HCT116 (cell line): ENCODE measurements around the gene CD93. TPM values are rescaled to one million over a fixed set of nuclear protein-coding genes. Genes with fewer than 3 reads are reported as not detected.
A peak's percentile ranks its signal among the peaks of the same experiment; 100 is the strongest.

Source experiments
- ATAC-seq: fragments of 200-7000 bp; cut with Tn5 transposase; 2 replicates; pipeline ENCODE4 v1.9.1; 2020; ENCODE audit warnings: mild to moderate bottlenecking, moderate library complexity
- BruUV-seq: library from RNA; stranded (reverse); fragments of 400-500 nt; replicated peaks from 2 replicates; lab custom pipeline; 2021; lab: Mats Ljungman, UMichigan
- CTCF ChIA-PET: fragments of 300-600 bp; sonication (Branson Sonifier 250); formaldehyde crosslinking; loops from one replicate; lab custom pipeline; 2021; ENCODE audit warnings: antibody characterized with exemption; lab: Charles Lee
- POLR2A ChIA-PET: fragments of 300-600, 350-600 bp; sonication (Branson Sonifier 250); formaldehyde crosslinking; loops from one replicate; lab custom pipeline; 2021; ENCODE audit warnings: antibody characterized with exemption; lab: Charles Lee
- RAD21 ChIA-PET, 2 experiments: fragments of 300-600 bp; sonication (Branson Sonifier 250); formaldehyde crosslinking; loops; one replicate each; lab custom pipeline; 2023; ENCODE audit warnings: low total read pairs in 2 of 2; ENCODE audit not compliant: uncharacterized antibody in 2 of 2, unreplicated experiment in 2 of 2, low non-redundant PET in 1 of 2; lab: Charles Lee
- DNase-seq: peaks from one replicate; pipeline ENCODE4 v3.0.0-alpha.2; 2010; ENCODE audit warnings: low read depth, low spot score
- H2AFZ ChIP-seq: fragments of 200-600 bp; shearing (Covaris generic), sonication (generic); 2 replicates; pipeline ENCODE4 v1.6.1; 2017; ENCODE audit warnings: low read depth, mixed run types, mixed read lengths, antibody characterized with exemption, low read length; ENCODE audit not compliant: poor library complexity, severe bottlenecking
- H3K27ac ChIP-seq: 2 replicates; pipeline ENCODE4 v1.5.1; 2012; ENCODE audit warnings: low read depth, low read length
- H3K27me3 ChIP-seq: fragments of 200-600 bp; sonication (generic); 2 replicates; pipeline ENCODE4 v1.6.1; 2016; ENCODE audit warnings: mixed run types, low read length, mixed read lengths; ENCODE audit not compliant: insufficient read depth
- H3K36me3 ChIP-seq, 2 experiments: fragments of 200-500 bp in 1 of 2; fragments of 200-600 bp in 1 of 2; sonication (Bioruptor generic) in 1 of 2; sonication (generic) in 1 of 2; 2 replicates each; pipeline versions ENCODE4 v1.5.1 to v1.6.1; 2014 to 2016; ENCODE audit warnings: low read length in 2 of 2, inconsistent platforms in 1 of 2, mixed read lengths in 1 of 2, mixed run types in 1 of 2; ENCODE audit not compliant: insufficient read depth in 2 of 2, control insufficient read depth in 1 of 2
- H3K4me1 ChIP-seq, 2 experiments: fragments of 200-600 bp in 1 of 2; sonication (generic) in 1 of 2; 2 replicates each; pipeline versions ENCODE4 v1.5.1 to v1.6.1; 2012 to 2017; ENCODE audit warnings: low read length in 2 of 2, inconsistent platforms in 1 of 2, mild to moderate bottlenecking in 1 of 2, mixed read lengths in 1 of 2, mixed run types in 1 of 2, moderate library complexity in 1 of 2; ENCODE audit not compliant: insufficient read depth in 2 of 2, control insufficient read depth in 1 of 2
- H3K4me2 ChIP-seq: fragments of 200-600 bp; sonication (generic); 2 replicates; pipeline ENCODE4 v1.6.1; 2017; ENCODE audit warnings: mixed run types, low read length, mixed read lengths
- H3K4me3 ChIP-seq, 2 experiments: fragments of 200-600 bp in 1 of 2; sonication (generic) in 1 of 2; replicated peaks in 1 of 2; 2 replicates each; pipeline ENCODE4 v1.5.1; 2011 to 2016; ENCODE audit warnings: low read length in 2 of 2, control low read depth in 1 of 2, low read depth in 1 of 2, mild to moderate bottlenecking in 1 of 2, mixed read lengths in 1 of 2, mixed run types in 1 of 2
- H3K79me2 ChIP-seq: fragments of 200-600 bp; sonication (generic); 2 replicates; pipeline ENCODE4 v1.6.1; 2017; ENCODE audit warnings: mild to moderate bottlenecking, mixed run types, low read length, moderate library complexity, mixed read lengths; ENCODE audit not compliant: insufficient read depth
- H3K9ac ChIP-seq: fragments of 200-600 bp; sonication (generic); 2 replicates; pipeline ENCODE4 v1.6.1; 2016; ENCODE audit warnings: low read length, mixed read lengths
- H3K9me2 ChIP-seq: fragments of 200-600 bp; sonication (generic), shearing (Covaris generic); 2 replicates; pipeline ENCODE4 v1.6.1; 2017; ENCODE audit warnings: mixed run types, mild to moderate bottlenecking, moderate library complexity; ENCODE audit not compliant: insufficient read depth
- H3K9me3 ChIP-seq, 2 experiments: fragments of 200-500 bp in 1 of 2; fragments of 200-600 bp in 1 of 2; sonication (Bioruptor generic) in 1 of 2; sonication (generic) in 1 of 2; 2 replicates each; pipeline ENCODE4 v1.6.1; 2014 to 2017; ENCODE audit warnings: low read length in 2 of 2, mixed read lengths in 2 of 2, inconsistent platforms in 1 of 2, low read depth in 1 of 2, mild to moderate bottlenecking in 1 of 2, mixed run types in 1 of 2, moderate library complexity in 1 of 2; ENCODE audit not compliant: control insufficient read depth in 1 of 2, insufficient read depth in 1 of 2
- H4K20me1 ChIP-seq: fragments of 200-600 bp; sonication (generic), shearing (Covaris generic); 2 replicates; pipeline ENCODE4 v1.6.1; 2017; ENCODE audit warnings: mixed run types, mild to moderate bottlenecking, moderate library complexity; ENCODE audit not compliant: insufficient read depth
- CEBPB ChIP-seq: IDR thresholded peaks from 2 replicates; pipeline ENCODE4 v1.6.1; 2012; ENCODE audit warnings: low read depth
- EGR1 ChIP-seq: IDR thresholded peaks from 2 replicates; pipeline ENCODE4 v1.6.1; 2012; ENCODE audit warnings: low read depth
- ELF1 ChIP-seq: IDR thresholded peaks from 2 replicates; pipeline ENCODE4 v1.6.1; 2012; ENCODE audit warnings: low read depth, borderline replicate concordance
- FOSL1 ChIP-seq: IDR thresholded peaks from 2 replicates; pipeline ENCODE4 v1.6.1; 2012; ENCODE audit warnings: low read depth
- JUND ChIP-seq: IDR thresholded peaks from 2 replicates; pipeline ENCODE4 v1.6.1; 2012
- POLR2A ChIP-seq: IDR thresholded peaks from 2 replicates; pipeline ENCODE4 v1.7.0; 2011; ENCODE audit warnings: borderline replicate concordance; ENCODE audit not compliant: insufficient read depth, insufficient read length; ENCODE audit errors: extremely low read depth
- POLR2AphosphoS5 ChIP-seq: IDR thresholded peaks from 2 replicates; pipeline ENCODE4 v1.6.1; 2011; ENCODE audit warnings: mild to moderate bottlenecking, low read depth, low read length, moderate library complexity
- RAD21 ChIP-seq: IDR thresholded peaks from 2 replicates; pipeline ENCODE4 v1.6.1; 2012; ENCODE audit warnings: low read depth, mild to moderate bottlenecking
- SIN3A ChIP-seq: IDR thresholded peaks from 2 replicates; pipeline ENCODE4 v1.6.1; 2012; ENCODE audit warnings: low read depth
- SP1 ChIP-seq: IDR thresholded peaks from 2 replicates; pipeline ENCODE4 v1.6.1; 2012; ENCODE audit warnings: low read depth
- TCF7L2 ChIP-seq: IDR thresholded peaks from 2 replicates; pipeline ENCODE4 v1.7.0; 2011; ENCODE audit warnings: borderline replicate concordance, inconsistent platforms; ENCODE audit not compliant: insufficient read depth, insufficient read length; ENCODE audit errors: extremely low read depth
- ZFX ChIP-seq: fragments of 450-650 bp; IDR thresholded peaks from 2 replicates; pipeline ENCODE4 v1.6.1; 2017
- intact Hi-C: fragments of 100-400 bp; cut with micrococcal nuclease; formaldehyde crosslinking; loops from 2 replicates; pipeline ENCODE4 v1.10.0; 2022
- total RNA-seq: library from RNA; stranded (reverse); gene quantifications from one replicate; pipeline ENCODE4 v1.2.1, GENCODE V29; 2021; ENCODE audit not compliant: unreplicated experiment
- TF ChIP-seq, protein P1 (sequence below), 3 experiments: fragments of 200-600 bp in 1 of 3; sonication (generic) in 1 of 3; IDR thresholded peaks in 2 of 3; conservative IDR thresholded peaks in 1 of 3; 2 replicates each; pipeline ENCODE4 v1.5.1; 2012 to 2017; ENCODE audit warnings: low read depth in 2 of 3, low read length in 2 of 3, antibody characterized with exemption in 1 of 3, borderline replicate concordance in 1 of 3, control low read depth in 1 of 3, mild to moderate bottlenecking in 1 of 3, mixed read lengths in 1 of 3, mixed run types in 1 of 3, moderate library complexity in 1 of 3; ENCODE audit not compliant: insufficient read depth in 1 of 3
- TF ChIP-seq, protein P2 (sequence below): IDR thresholded peaks from 2 replicates; pipeline ENCODE4 v1.6.1; 2012
- TF ChIP-seq, protein P3 (sequence below): IDR thresholded peaks from 2 replicates; pipeline ENCODE4 v1.6.1; 2012; ENCODE audit warnings: low read depth

The CD93 gene
- total RNA-seq, 1 experiment from 2014 or later: 0.07 TPM

DNA sequence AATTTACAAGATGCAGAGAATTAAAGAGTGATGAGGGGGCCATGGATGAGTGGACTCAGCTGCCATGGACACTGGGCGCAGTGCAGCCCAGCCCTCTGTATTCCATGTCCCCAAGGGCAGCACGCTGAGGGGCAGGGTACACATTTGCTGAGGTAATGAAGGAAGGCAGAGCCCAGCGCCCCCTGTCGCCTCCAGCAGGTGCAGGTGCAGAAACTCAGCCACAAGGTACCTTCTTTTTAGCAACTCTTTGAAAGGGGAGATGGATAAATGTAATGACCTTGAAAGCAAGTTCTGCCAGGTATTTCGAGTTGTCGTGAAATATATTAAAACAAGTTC lies 7.1 kb downstream of the CD93 start:
- no peaks in the 10 kb centered on the region for H3K9me3 ChIP-seq
- DNase-seq (no peak), ATAC-seq (peak; percentile 80)
- ChIA-PET CTCF (interaction anchor here (1.0 kb wide), 1 partner anchor 104 kb away, joined by 3 read pairs; no protein-coding TSS in a partner anchor), RAD21 (no interaction called here), POLR2A (no interaction called here)
- H3K9me2 ChIP-seq: no peaks in the 10 kb centered on the region
- H3K9ac ChIP-seq: no peak overlapping the region
- no peak overlapping the region for H3K27ac ChIP-seq
- H3K4me3 ChIP-seq: no peak overlapping the region
- intact Hi-C loops: loop anchor here (1.0 kb wide), 1 partner anchor 388 kb away; no protein-coding TSS in a partner anchor
- H3K27me3 ChIP-seq: peaks cover 13% of the 10 kb centered on the region
- H4K20me1 ChIP-seq: no peaks in the 10 kb centered on the region
- no TSS peak for BruUV-seq
- no peak overlapping the region for H2AFZ ChIP-seq
- TF ChIP-seq RAD21 (peak; percentile 43), CEBPB (no peak), POLR2A (no peak)
- TF ChIP-seq, protein P1, sequence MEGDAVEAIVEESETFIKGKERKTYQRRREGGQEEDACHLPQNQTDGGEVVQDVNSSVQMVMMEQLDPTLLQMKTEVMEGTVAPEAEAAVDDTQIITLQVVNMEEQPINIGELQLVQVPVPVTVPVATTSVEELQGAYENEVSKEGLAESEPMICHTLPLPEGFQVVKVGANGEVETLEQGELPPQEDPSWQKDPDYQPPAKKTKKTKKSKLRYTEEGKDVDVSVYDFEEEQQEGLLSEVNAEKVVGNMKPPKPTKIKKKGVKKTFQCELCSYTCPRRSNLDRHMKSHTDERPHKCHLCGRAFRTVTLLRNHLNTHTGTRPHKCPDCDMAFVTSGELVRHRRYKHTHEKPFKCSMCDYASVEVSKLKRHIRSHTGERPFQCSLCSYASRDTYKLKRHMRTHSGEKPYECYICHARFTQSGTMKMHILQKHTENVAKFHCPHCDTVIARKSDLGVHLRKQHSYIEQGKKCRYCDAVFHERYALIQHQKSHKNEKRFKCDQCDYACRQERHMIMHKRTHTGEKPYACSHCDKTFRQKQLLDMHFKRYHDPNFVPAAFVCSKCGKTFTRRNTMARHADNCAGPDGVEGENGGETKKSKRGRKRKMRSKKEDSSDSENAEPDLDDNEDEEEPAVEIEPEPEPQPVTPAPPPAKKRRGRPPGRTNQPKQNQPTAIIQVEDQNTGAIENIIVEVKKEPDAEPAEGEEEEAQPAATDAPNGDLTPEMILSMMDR (IDR thresholded peaks at IDR 0.05 in 2 of 3, conservative IDR thresholded peaks at IDR 0.05 in 1 of 3; ENCODE audit: borderline replicate concordance in 1 of 3, insufficient read depth in 1 of 3, low read depth in 2 of 3, low read length in 2 of 3): peak; percentile 31 to 82 (median 77); a peak in 5 of 6 replicates
- no peaks in the 10 kb centered on the region for H3K4me1 ChIP-seq
- no peak overlapping the region for H3K4me2 ChIP-seq
- H3K36me3 ChIP-seq: no peaks in the 10 kb centered on the region; a peak in 1 of 4 replicates
- H3K79me2 ChIP-seq: no peaks in the 10 kb centered on the region

DNA sequence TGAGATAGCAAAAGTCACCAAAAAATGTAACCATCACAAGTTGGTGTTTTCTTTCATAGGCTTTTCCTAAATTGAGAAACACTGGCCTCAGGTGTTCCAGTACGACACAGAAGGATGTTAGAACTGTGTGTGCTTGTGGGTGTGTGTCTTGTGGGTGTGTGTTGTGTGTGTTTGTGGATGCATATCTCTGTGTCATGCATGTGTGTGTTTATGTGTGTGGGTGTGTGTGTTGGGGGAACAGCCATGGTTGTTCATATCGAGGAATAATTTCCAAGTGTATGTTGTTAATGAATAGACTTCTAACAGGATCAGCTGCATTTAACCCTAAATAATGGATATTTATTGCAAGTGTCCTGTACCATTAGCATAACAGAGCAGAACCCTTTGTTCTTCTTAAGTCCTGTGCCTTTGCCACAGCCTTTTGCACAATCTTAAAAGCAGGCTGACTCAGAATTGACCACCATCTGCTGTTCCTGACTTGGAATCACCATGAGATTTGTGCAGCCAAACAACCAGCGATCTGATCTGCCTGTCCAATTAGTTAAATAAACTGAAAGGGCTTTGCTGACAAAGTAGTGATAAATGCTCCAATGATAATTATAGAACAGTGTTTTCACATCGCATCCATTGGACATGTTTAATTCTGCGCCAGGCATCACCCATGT lies 7.6 kb downstream of the CD93 start:
- ChIA-PET RAD21 (no interaction called here), POLR2A (no interaction called here), CTCF (interaction anchor here (1.0 kb wide), 1 partner anchor 104 kb away, joined by 3 read pairs; no protein-coding TSS in a partner anchor)
- H4K20me1 ChIP-seq: no peaks in the 10 kb centered on the region
- DNase-seq: no peak
- no peaks in the 10 kb centered on the region for H3K9me2 ChIP-seq
- H3K36me3 ChIP-seq: no peaks in the 10 kb centered on the region; a peak in 1 of 4 replicates
- no peaks in the 10 kb centered on the region for H3K79me2 ChIP-seq
- no peak overlapping the region for H2AFZ ChIP-seq
- ATAC-seq: no peak
- no peak overlapping the region for H3K4me2 ChIP-seq
- intact Hi-C loops: loop anchor here (1.0 kb wide), 1 partner anchor 387 kb away; no protein-coding TSS in a partner anchor
- no TSS peak for BruUV-seq
- peaks cover 13% of the 10 kb centered on the region for H3K27me3 ChIP-seq
- no peaks in the 10 kb centered on the region for H3K4me1 ChIP-seq
- no peak overlapping the region for H3K9ac ChIP-seq
- no peak overlapping the region for H3K27ac ChIP-seq
- no peaks in the 10 kb centered on the region for H3K9me3 ChIP-seq
- H3K4me3 ChIP-seq: no peak overlapping the region
- TF ChIP-seq ELF1 (no peak), POLR2AphosphoS5 (no peak), JUND (no peak), TCF7L2 (no peak), POLR2A (no peak), SIN3A (no peak), SP1 (no peak), EGR1 (no peak), FOSL1 (no peak), ZFX (no peak)
- TF ChIP-seq, protein P2, sequence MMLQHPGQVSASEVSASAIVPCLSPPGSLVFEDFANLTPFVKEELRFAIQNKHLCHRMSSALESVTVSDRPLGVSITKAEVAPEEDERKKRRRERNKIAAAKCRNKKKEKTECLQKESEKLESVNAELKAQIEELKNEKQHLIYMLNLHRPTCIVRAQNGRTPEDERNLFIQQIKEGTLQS: no peak
- TF ChIP-seq, protein P3, sequence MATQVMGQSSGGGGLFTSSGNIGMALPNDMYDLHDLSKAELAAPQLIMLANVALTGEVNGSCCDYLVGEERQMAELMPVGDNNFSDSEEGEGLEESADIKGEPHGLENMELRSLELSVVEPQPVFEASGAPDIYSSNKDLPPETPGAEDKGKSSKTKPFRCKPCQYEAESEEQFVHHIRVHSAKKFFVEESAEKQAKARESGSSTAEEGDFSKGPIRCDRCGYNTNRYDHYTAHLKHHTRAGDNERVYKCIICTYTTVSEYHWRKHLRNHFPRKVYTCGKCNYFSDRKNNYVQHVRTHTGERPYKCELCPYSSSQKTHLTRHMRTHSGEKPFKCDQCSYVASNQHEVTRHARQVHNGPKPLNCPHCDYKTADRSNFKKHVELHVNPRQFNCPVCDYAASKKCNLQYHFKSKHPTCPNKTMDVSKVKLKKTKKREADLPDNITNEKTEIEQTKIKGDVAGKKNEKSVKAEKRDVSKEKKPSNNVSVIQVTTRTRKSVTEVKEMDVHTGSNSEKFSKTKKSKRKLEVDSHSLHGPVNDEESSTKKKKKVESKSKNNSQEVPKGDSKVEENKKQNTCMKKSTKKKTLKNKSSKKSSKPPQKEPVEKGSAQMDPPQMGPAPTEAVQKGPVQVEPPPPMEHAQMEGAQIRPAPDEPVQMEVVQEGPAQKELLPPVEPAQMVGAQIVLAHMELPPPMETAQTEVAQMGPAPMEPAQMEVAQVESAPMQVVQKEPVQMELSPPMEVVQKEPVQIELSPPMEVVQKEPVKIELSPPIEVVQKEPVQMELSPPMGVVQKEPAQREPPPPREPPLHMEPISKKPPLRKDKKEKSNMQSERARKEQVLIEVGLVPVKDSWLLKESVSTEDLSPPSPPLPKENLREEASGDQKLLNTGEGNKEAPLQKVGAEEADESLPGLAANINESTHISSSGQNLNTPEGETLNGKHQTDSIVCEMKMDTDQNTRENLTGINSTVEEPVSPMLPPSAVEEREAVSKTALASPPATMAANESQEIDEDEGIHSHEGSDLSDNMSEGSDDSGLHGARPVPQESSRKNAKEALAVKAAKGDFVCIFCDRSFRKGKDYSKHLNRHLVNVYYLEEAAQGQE: no peak
